ENCODE results near the gene HIGD1B.

The HIGD1B gene

DNA sequence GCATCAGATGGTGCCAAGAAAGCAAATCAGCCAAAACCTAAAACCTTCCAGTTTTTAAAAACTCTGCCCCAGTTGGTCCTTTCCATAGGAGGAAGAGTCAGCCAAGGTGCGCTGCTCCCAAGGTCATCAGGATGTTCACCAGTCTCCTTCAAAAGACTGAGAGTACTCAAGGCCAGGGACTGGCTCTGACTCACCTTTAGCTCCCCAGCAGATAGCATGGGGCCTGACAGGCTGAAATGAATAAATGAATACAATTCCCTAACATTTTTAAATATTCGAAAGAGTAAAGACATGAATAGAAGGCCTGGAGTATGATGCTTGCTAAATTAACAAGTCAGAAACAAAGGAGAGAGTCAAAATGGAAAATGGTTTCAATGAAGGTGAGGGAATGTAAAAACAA is 32.4 kb downstream of the HIGD1B start:
- DNase-seq = no peak

DNA sequence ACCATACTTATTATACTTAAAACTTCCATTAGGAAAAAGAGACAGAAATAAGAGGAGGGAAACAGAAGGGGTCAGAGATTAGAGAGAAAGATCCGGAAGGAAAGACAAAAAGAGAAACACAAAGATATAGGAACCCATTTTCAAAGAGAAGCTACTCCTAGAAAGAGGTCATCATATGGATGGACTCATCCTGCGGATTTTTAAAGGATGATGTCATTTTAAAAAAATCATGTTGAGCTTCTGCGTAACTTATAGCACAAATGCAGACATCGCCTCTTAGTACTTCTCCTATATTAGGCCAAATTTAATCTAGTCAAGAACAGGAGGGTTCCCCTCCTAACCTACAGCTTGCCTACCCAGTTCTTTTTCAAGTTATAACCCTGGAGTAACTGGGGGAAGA is 33.5 kb downstream of the HIGD1B start:
- no peak for DNase-seq

- no peak for DNase-seq
Measured at GRCh38 chr17:44884941-44885340, 37.3 kb downstream of the HIGD1B start.

GRCh38 chr17:44887016-44887415 is 39.3 kb downstream of the HIGD1B start:
- DNase-seq = no peak

DNA sequence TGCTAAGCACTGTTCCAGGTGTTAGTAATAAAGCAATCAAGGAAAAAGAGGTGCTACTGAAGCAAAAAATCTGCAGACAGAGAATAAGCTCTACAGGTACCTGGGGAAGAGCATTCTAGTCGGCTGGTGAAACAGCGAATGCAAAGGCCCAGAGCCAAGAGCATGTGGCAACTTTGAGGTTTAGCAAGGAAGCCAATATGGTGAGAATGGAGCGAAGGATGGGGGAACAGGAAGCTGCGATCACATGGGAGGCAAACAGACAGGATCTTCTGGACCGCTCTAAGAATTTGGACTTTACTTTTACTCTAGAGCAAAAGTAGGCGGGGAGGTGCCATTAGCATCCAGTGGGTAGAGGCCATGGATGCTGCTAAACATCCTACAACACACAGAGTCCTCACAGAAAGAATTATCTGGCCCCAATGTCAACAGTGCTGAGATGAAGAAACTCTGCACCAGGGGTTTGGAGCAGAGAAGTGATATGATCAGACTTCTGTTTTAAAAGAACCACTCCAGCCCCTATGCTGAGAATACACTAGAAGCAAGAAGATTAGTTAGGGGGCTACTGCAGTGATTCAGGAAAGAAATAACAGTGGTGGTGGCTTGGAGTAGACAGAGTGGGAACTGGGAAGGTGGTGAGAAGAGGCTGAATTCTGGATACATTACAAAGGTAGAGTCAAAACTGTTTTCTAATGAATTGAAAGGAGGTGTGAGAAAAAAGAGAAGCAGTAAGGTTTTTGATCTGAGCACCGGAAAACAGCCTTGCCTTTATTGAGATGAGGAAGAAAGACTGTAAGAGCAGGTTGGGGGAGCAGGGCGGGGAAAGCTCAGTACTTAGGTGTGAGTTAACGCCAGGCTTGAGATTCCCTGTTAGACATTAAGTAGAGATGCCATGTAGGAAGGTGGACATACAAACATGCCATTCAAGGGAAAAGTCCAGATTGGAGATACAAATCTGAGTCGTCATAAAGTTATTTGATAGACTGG is 40.6 kb downstream of the HIGD1B start:
- no peak for DNase-seq

DNA sequence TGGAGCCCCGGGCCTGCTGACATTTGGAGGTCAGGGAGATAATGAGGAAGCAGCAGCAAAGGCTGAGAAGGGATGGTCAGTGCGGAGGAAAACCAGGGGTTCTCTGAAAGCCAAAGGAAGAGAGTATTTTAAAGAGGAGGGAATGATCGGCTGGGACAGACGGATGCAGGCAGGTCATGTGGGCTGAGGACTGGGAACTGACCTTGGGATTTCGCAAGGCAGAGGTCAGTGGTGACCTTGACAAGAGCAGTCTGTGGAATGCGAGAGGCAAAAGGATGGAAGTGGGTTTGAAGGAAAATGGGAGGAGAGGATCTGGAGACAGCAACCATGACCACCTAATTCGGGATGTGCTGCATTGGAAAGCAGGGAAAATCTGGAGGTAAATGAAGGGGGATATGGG is 41.3 kb downstream of the HIGD1B start:
- no peak for DNase-seq

DNA sequence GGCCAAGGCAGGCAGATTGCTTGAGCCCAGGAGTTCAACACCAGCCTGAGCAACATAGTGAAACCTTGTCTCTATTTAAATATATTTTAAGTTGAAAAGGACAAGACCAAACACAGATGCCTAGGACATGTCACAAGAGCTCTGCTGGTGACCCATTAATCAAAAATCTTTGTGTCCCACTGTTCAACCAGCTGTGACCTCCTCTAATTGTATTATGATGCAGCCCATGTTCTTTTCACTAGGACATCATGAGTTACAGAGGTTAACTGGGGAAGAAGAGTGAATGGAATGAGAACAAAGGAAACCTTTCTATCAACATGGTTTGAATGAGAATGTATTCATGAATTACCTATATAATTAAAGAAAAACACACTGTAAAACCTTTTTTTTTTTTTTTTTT is 44.6 kb downstream of the HIGD1B start:
- no peak for DNase-seq

- DNase-seq = no peak
Measured at GRCh38 chr17:44894642-44895041, 47.0 kb downstream of the HIGD1B start.

- DNase-seq = peak; percentile 55
Measured at GRCh38 chr17:44898768-44899073, 51.0 kb downstream of the HIGD1B start.

DNA sequence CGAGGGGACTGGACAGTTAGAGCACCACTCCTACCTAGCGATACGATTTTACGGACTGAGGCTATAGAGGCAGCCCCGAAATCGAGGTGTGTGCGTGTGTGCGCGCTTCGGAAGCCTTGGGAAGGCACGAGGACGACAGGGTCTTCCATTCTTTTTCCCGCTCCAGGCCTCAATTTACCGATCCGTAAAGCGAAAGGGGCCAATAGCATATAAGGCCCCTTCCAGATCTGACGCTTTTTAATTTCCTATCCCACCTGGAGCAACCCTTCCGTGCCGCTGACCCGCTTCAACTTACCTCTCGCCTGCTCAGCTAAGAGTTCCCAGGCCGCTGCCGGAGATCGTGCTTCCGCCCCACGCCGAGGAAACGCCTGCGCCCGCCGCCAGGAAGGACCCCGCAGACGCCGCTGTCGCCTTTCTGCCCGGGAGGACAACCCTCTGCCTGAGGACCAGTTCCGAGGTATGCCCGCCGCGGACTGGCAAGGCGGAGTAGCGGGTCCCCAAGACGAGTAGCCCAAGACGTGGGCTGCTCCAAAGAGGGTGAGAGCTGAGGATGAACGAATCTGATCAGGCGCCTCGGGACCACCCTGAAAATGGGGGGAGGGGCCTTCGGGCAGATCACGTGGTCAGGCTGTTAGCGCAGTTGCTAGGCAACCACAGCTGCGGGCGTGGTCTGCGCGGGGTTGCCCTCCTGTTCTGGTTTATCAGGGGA is 51.5 kb downstream of the HIGD1B start, which contains the start of gene EFTUD2:
TSS of gene EFTUD2 (minus strand) at position 372 of the 709 bp plus-strand sequence. CDS start 4,924 bp downstream, outside the sequence.
- DNase-seq = peak; percentile 95

Measured in femur (tissue), 1 donor.